HCT116 (cell line): ENCODE results near the gene DDR2. TPM values are rescaled to one million over a fixed set of nuclear protein-coding genes. Genes with fewer than 3 reads are reported as not detected.

Experiments used
- ATAC-seq: fragments of 200-7000 bp; cut with Tn5 transposase; 2 replicates; pipeline ENCODE4 v1.9.1; 2020; ENCODE audit warnings: mild to moderate bottlenecking, moderate library complexity
- BruUV-seq: library from RNA; stranded (reverse); fragments of 400-500 nt; replicated peaks from 2 replicates; lab custom pipeline; 2021; lab: Mats Ljungman, UMichigan
- CTCF ChIA-PET: fragments of 300-600 bp; sonication (Branson Sonifier 250); formaldehyde crosslinking; loops from one replicate; lab custom pipeline; 2021; ENCODE audit warnings: antibody characterized with exemption; lab: Charles Lee
- POLR2A ChIA-PET: fragments of 300-600, 350-600 bp; sonication (Branson Sonifier 250); formaldehyde crosslinking; loops from one replicate; lab custom pipeline; 2021; ENCODE audit warnings: antibody characterized with exemption; lab: Charles Lee
- RAD21 ChIA-PET, 2 experiments: fragments of 300-600 bp; sonication (Branson Sonifier 250); formaldehyde crosslinking; loops; one replicate each; lab custom pipeline; 2023; ENCODE audit warnings: low total read pairs in 2 of 2; ENCODE audit not compliant: uncharacterized antibody in 2 of 2, unreplicated experiment in 2 of 2, low non-redundant PET in 1 of 2; lab: Charles Lee
- DNase-seq: peaks from one replicate; pipeline ENCODE4 v3.0.0-alpha.2; 2010; ENCODE audit warnings: low read depth, low spot score
- H2AFZ ChIP-seq: fragments of 200-600 bp; shearing (Covaris generic), sonication (generic); 2 replicates; pipeline ENCODE4 v1.6.1; 2017; ENCODE audit warnings: low read depth, mixed run types, mixed read lengths, antibody characterized with exemption, low read length; ENCODE audit not compliant: poor library complexity, severe bottlenecking
- H3K27ac ChIP-seq: 2 replicates; pipeline ENCODE4 v1.5.1; 2012; ENCODE audit warnings: low read depth, low read length
- H3K27me3 ChIP-seq: fragments of 200-600 bp; sonication (generic); 2 replicates; pipeline ENCODE4 v1.6.1; 2016; ENCODE audit warnings: mixed run types, low read length, mixed read lengths; ENCODE audit not compliant: insufficient read depth
- H3K36me3 ChIP-seq, 2 experiments: fragments of 200-500 bp in 1 of 2; fragments of 200-600 bp in 1 of 2; sonication (Bioruptor generic) in 1 of 2; sonication (generic) in 1 of 2; 2 replicates each; pipeline versions ENCODE4 v1.5.1 to v1.6.1; 2014 to 2016; ENCODE audit warnings: low read length in 2 of 2, inconsistent platforms in 1 of 2, mixed read lengths in 1 of 2, mixed run types in 1 of 2; ENCODE audit not compliant: insufficient read depth in 2 of 2, control insufficient read depth in 1 of 2
- H3K4me1 ChIP-seq, 2 experiments: fragments of 200-600 bp in 1 of 2; sonication (generic) in 1 of 2; 2 replicates each; pipeline versions ENCODE4 v1.5.1 to v1.6.1; 2012 to 2017; ENCODE audit warnings: low read length in 2 of 2, inconsistent platforms in 1 of 2, mild to moderate bottlenecking in 1 of 2, mixed read lengths in 1 of 2, mixed run types in 1 of 2, moderate library complexity in 1 of 2; ENCODE audit not compliant: insufficient read depth in 2 of 2, control insufficient read depth in 1 of 2
- H3K4me2 ChIP-seq: fragments of 200-600 bp; sonication (generic); 2 replicates; pipeline ENCODE4 v1.6.1; 2017; ENCODE audit warnings: mixed run types, low read length, mixed read lengths
- H3K4me3 ChIP-seq, 2 experiments: fragments of 200-600 bp in 1 of 2; sonication (generic) in 1 of 2; replicated peaks in 1 of 2; 2 replicates each; pipeline ENCODE4 v1.5.1; 2011 to 2016; ENCODE audit warnings: low read length in 2 of 2, control low read depth in 1 of 2, low read depth in 1 of 2, mild to moderate bottlenecking in 1 of 2, mixed read lengths in 1 of 2, mixed run types in 1 of 2
- H3K79me2 ChIP-seq: fragments of 200-600 bp; sonication (generic); 2 replicates; pipeline ENCODE4 v1.6.1; 2017; ENCODE audit warnings: mild to moderate bottlenecking, mixed run types, low read length, moderate library complexity, mixed read lengths; ENCODE audit not compliant: insufficient read depth
- H3K9ac ChIP-seq: fragments of 200-600 bp; sonication (generic); 2 replicates; pipeline ENCODE4 v1.6.1; 2016; ENCODE audit warnings: low read length, mixed read lengths
- H3K9me2 ChIP-seq: fragments of 200-600 bp; sonication (generic), shearing (Covaris generic); 2 replicates; pipeline ENCODE4 v1.6.1; 2017; ENCODE audit warnings: mixed run types, mild to moderate bottlenecking, moderate library complexity; ENCODE audit not compliant: insufficient read depth
- H3K9me3 ChIP-seq, 2 experiments: fragments of 200-500 bp in 1 of 2; fragments of 200-600 bp in 1 of 2; sonication (Bioruptor generic) in 1 of 2; sonication (generic) in 1 of 2; 2 replicates each; pipeline ENCODE4 v1.6.1; 2014 to 2017; ENCODE audit warnings: low read length in 2 of 2, mixed read lengths in 2 of 2, inconsistent platforms in 1 of 2, low read depth in 1 of 2, mild to moderate bottlenecking in 1 of 2, mixed run types in 1 of 2, moderate library complexity in 1 of 2; ENCODE audit not compliant: control insufficient read depth in 1 of 2, insufficient read depth in 1 of 2
- H4K20me1 ChIP-seq: fragments of 200-600 bp; sonication (generic), shearing (Covaris generic); 2 replicates; pipeline ENCODE4 v1.6.1; 2017; ENCODE audit warnings: mixed run types, mild to moderate bottlenecking, moderate library complexity; ENCODE audit not compliant: insufficient read depth
- CBX3 ChIP-seq: IDR thresholded peaks from 2 replicates; pipeline ENCODE4 v1.6.1; 2012; ENCODE audit warnings: low read depth
- CEBPB ChIP-seq: IDR thresholded peaks from 2 replicates; pipeline ENCODE4 v1.6.1; 2012; ENCODE audit warnings: low read depth
- EGR1 ChIP-seq: IDR thresholded peaks from 2 replicates; pipeline ENCODE4 v1.6.1; 2012; ENCODE audit warnings: low read depth
- ELF1 ChIP-seq: IDR thresholded peaks from 2 replicates; pipeline ENCODE4 v1.6.1; 2012; ENCODE audit warnings: low read depth, borderline replicate concordance
- EZH2phosphoT487 ChIP-seq: fragments of 200-600 bp; IDR thresholded peaks from 2 replicates; pipeline ENCODE4 v1.6.1; 2018; ENCODE audit warnings: antibody characterized with exemption, borderline replicate concordance
- JUND ChIP-seq: IDR thresholded peaks from 2 replicates; pipeline ENCODE4 v1.6.1; 2012
- POLR2A ChIP-seq: IDR thresholded peaks from 2 replicates; pipeline ENCODE4 v1.7.0; 2011; ENCODE audit warnings: borderline replicate concordance; ENCODE audit not compliant: insufficient read depth, insufficient read length; ENCODE audit errors: extremely low read depth
- POLR2AphosphoS5 ChIP-seq: IDR thresholded peaks from 2 replicates; pipeline ENCODE4 v1.6.1; 2011; ENCODE audit warnings: mild to moderate bottlenecking, low read depth, low read length, moderate library complexity
- SP1 ChIP-seq: IDR thresholded peaks from 2 replicates; pipeline ENCODE4 v1.6.1; 2012; ENCODE audit warnings: low read depth
- SRF ChIP-seq: IDR thresholded peaks from 2 replicates; pipeline ENCODE4 v1.6.1; 2012; ENCODE audit warnings: low read depth
- YY1 ChIP-seq: IDR thresholded peaks from 2 replicates; pipeline ENCODE4 v1.6.1; 2011; ENCODE audit warnings: low read length, low read depth, moderate library complexity, mild to moderate bottlenecking; ENCODE audit not compliant: insufficient replicate concordance; ENCODE audit errors: extremely low read depth
- ZFX ChIP-seq: fragments of 450-650 bp; IDR thresholded peaks from 2 replicates; pipeline ENCODE4 v1.6.1; 2017
- ZNF274 ChIP-seq: fragments of 200-500 bp; sonication (Bioruptor generic); IDR thresholded peaks from 2 replicates; pipeline ENCODE4 v1.6.1; 2014; ENCODE audit warnings: mild to moderate bottlenecking, low read depth, low read length, inconsistent platforms
- intact Hi-C: fragments of 100-400 bp; cut with micrococcal nuclease; formaldehyde crosslinking; loops from 2 replicates; pipeline ENCODE4 v1.10.0; 2022
- total RNA-seq: library from RNA; stranded (reverse); gene quantifications from one replicate; pipeline ENCODE4 v1.2.1, GENCODE V29; 2021; ENCODE audit not compliant: unreplicated experiment
- TF ChIP-seq, protein P1 (sequence below): IDR thresholded peaks from 2 replicates; pipeline ENCODE4 v1.6.1; 2011; ENCODE audit warnings: mild to moderate bottlenecking, low read length, moderate library complexity; ENCODE audit not compliant: insufficient replicate concordance; ENCODE audit errors: extremely low read depth
- TF ChIP-seq, protein P2 (sequence below): IDR thresholded peaks from 2 replicates; pipeline ENCODE4 v1.6.1; 2012
- TF ChIP-seq, protein P3 (sequence below): IDR thresholded peaks from 2 replicates; pipeline ENCODE4 v1.6.1; 2012
- TF ChIP-seq, protein P4 (sequence below), 3 experiments: fragments of 200-600 bp in 1 of 3; sonication (generic) in 1 of 3; IDR thresholded peaks in 2 of 3; conservative IDR thresholded peaks in 1 of 3; 2 replicates each; pipeline ENCODE4 v1.5.1; 2012 to 2017; ENCODE audit warnings: low read depth in 2 of 3, low read length in 2 of 3, antibody characterized with exemption in 1 of 3, borderline replicate concordance in 1 of 3, control low read depth in 1 of 3, mild to moderate bottlenecking in 1 of 3, mixed read lengths in 1 of 3, mixed run types in 1 of 3, moderate library complexity in 1 of 3; ENCODE audit not compliant: insufficient read depth in 1 of 3
- TF ChIP-seq, protein P5 (sequence below): IDR thresholded peaks from 2 replicates; pipeline ENCODE4 v1.6.1; 2012; ENCODE audit warnings: low read depth

The DDR2 gene
- total RNA-seq, 1 experiment from 2014 or later = 0.84 TPM

DNA sequence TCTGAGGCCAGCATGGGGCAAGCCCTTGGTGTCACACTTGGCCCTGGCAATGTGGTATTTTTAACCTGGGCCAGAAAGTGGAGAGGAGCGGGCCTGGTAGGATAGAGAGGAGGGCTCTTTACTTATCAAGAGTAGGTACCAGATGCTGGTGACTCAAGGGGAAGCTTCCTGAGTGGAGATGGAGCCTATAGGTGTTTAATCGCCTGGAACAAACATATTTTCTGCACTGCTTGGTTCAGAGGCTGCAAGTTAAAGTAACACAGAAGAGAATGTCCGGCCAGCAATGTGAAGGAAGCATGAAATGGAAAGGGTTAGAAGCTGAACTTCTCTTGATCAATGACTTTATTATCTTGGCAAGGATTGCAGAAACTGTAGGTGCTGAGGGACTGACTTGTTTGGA lies 74.3 kb downstream of the DDR2 start:
- H3K4me3 ChIP-seq = no peak overlapping the region
- H3K27ac ChIP-seq = no peak overlapping the region
- H3K36me3 ChIP-seq = no peaks in the 10 kb centered on the region
- H3K9me2 ChIP-seq = no peaks in the 10 kb centered on the region
- H2AFZ ChIP-seq = no peak overlapping the region
- ChIA-PET POLR2A (no interaction called here), RAD21 (no interaction called here), CTCF (no interaction called here)
- DNase-seq = no peak
- H3K27me3 ChIP-seq = no peaks in the 10 kb centered on the region; the same call in 1 of the 2 replicates
- no peak overlapping the region for H3K9ac ChIP-seq
- BruUV-seq = no TSS peak
- no peaks in the 10 kb centered on the region for H3K9me3 ChIP-seq
- intact Hi-C loops = no loop called here
- TF ChIP-seq, protein P1, sequence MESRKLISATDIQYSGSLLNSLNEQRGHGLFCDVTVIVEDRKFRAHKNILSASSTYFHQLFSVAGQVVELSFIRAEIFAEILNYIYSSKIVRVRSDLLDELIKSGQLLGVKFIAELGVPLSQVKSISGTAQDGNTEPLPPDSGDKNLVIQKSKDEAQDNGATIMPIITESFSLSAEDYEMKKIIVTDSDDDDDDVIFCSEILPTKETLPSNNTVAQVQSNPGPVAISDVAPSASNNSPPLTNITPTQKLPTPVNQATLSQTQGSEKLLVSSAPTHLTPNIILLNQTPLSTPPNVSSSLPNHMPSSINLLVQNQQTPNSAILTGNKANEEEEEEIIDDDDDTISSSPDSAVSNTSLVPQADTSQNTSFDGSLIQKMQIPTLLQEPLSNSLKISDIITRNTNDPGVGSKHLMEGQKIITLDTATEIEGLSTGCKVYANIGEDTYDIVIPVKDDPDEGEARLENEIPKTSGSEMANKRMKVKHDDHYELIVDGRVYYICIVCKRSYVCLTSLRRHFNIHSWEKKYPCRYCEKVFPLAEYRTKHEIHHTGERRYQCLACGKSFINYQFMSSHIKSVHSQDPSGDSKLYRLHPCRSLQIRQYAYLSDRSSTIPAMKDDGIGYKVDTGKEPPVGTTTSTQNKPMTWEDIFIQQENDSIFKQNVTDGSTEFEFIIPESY = no peak
- TF ChIP-seq, protein P2, sequence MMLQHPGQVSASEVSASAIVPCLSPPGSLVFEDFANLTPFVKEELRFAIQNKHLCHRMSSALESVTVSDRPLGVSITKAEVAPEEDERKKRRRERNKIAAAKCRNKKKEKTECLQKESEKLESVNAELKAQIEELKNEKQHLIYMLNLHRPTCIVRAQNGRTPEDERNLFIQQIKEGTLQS = no peak
- TF ChIP-seq ELF1 (no peak), JUND (no peak), ZNF274 (no peak), EGR1 (no peak), ZFX (no peak), CEBPB (no peak), YY1 (no peak), EZH2phosphoT487 (no peak), CBX3 (no peak), POLR2AphosphoS5 (no peak), POLR2A (no peak), SRF (no peak), SP1 (no peak)
- TF ChIP-seq, protein P3, sequence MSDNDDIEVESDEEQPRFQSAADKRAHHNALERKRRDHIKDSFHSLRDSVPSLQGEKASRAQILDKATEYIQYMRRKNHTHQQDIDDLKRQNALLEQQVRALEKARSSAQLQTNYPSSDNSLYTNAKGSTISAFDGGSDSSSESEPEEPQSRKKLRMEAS = no peak
- TF ChIP-seq, protein P4, sequence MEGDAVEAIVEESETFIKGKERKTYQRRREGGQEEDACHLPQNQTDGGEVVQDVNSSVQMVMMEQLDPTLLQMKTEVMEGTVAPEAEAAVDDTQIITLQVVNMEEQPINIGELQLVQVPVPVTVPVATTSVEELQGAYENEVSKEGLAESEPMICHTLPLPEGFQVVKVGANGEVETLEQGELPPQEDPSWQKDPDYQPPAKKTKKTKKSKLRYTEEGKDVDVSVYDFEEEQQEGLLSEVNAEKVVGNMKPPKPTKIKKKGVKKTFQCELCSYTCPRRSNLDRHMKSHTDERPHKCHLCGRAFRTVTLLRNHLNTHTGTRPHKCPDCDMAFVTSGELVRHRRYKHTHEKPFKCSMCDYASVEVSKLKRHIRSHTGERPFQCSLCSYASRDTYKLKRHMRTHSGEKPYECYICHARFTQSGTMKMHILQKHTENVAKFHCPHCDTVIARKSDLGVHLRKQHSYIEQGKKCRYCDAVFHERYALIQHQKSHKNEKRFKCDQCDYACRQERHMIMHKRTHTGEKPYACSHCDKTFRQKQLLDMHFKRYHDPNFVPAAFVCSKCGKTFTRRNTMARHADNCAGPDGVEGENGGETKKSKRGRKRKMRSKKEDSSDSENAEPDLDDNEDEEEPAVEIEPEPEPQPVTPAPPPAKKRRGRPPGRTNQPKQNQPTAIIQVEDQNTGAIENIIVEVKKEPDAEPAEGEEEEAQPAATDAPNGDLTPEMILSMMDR (IDR thresholded peaks at IDR 0.05 in 2 of 3, conservative IDR thresholded peaks at IDR 0.05 in 1 of 3; ENCODE audit: borderline replicate concordance in 1 of 3, insufficient read depth in 1 of 3, low read depth in 2 of 3, low read length in 2 of 3) = no peak
- TF ChIP-seq, protein P5, sequence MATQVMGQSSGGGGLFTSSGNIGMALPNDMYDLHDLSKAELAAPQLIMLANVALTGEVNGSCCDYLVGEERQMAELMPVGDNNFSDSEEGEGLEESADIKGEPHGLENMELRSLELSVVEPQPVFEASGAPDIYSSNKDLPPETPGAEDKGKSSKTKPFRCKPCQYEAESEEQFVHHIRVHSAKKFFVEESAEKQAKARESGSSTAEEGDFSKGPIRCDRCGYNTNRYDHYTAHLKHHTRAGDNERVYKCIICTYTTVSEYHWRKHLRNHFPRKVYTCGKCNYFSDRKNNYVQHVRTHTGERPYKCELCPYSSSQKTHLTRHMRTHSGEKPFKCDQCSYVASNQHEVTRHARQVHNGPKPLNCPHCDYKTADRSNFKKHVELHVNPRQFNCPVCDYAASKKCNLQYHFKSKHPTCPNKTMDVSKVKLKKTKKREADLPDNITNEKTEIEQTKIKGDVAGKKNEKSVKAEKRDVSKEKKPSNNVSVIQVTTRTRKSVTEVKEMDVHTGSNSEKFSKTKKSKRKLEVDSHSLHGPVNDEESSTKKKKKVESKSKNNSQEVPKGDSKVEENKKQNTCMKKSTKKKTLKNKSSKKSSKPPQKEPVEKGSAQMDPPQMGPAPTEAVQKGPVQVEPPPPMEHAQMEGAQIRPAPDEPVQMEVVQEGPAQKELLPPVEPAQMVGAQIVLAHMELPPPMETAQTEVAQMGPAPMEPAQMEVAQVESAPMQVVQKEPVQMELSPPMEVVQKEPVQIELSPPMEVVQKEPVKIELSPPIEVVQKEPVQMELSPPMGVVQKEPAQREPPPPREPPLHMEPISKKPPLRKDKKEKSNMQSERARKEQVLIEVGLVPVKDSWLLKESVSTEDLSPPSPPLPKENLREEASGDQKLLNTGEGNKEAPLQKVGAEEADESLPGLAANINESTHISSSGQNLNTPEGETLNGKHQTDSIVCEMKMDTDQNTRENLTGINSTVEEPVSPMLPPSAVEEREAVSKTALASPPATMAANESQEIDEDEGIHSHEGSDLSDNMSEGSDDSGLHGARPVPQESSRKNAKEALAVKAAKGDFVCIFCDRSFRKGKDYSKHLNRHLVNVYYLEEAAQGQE = no peak
- no peaks in the 10 kb centered on the region for H4K20me1 ChIP-seq
- no peaks in the 10 kb centered on the region for H3K4me1 ChIP-seq
- no peak for ATAC-seq
- no peak overlapping the region for H3K4me2 ChIP-seq
- no peaks in the 10 kb centered on the region for H3K79me2 ChIP-seq
